22Rv1 (cell line): Measurements from ENCODE around the gene HS2ST1.

Experiments used
- CTCF ChIP-seq: fragments of 450-650 bp; IDR thresholded peaks from 2 replicates; pipeline ENCODE4 v1.5.1; 2017; ENCODE audit warnings: mild to moderate bottlenecking
- ZFX ChIP-seq: fragments of 450-650 bp; IDR thresholded peaks from 2 replicates; pipeline ENCODE4 v1.6.1; 2017; ENCODE audit warnings: antibody characterized with exemption, borderline replicate concordance

GRCh38 chr1:87106867-87107266 is 192.4 kb downstream of the HS2ST1 start:
- TF ChIP-seq CTCF (no peak), ZFX (no peak)
